Liver (tissue), 9 donors: Measurements from ENCODE around the gene GNAI3. TPM values are rescaled to one million over a fixed set of nuclear protein-coding genes. Genes with fewer than 3 reads are reported as not detected.

Experiments used
- DNase-seq: peaks from one replicate; pipeline ENCODE4 v3.0.0-alpha.2; 2017; ENCODE audit warnings: low spot score
- H3K27ac ChIP-seq, 2 donors: one replicate each; pipeline ENCODE4 v1.7.0; 2013; ENCODE audit warnings: inconsistent platforms in 2 of 2, low read length in 2 of 2, control low read depth in 1 of 2, low read depth in 1 of 2, mild to moderate bottlenecking in 1 of 2
- H3K27me3 ChIP-seq, 4 donors: one replicate each; pipeline versions ENCODE4 v1.6.1 to v1.7.0; 2013; ENCODE audit warnings: low read length in 3 of 4, inconsistent platforms in 1 of 4, mild to moderate bottlenecking in 1 of 4, moderate library complexity in 1 of 4; ENCODE audit not compliant: control insufficient read depth in 4 of 4, insufficient read depth in 4 of 4
- H3K36me3 ChIP-seq, 4 donors: one replicate each; pipeline versions ENCODE4 v1.6.1 to v1.7.0; 2013; ENCODE audit warnings: low read length in 3 of 4, mild to moderate bottlenecking in 3 of 4, low read depth in 1 of 4, moderate library complexity in 1 of 4; ENCODE audit not compliant: control insufficient read depth in 4 of 4, insufficient read depth in 3 of 4
- H3K4me1 ChIP-seq, 4 donors: one replicate each; pipeline versions ENCODE4 v1.6.1 to v1.7.0; 2013; ENCODE audit warnings: low read length in 3 of 4, mild to moderate bottlenecking in 3 of 4, moderate library complexity in 1 of 4; ENCODE audit not compliant: control insufficient read depth in 4 of 4, insufficient read depth in 4 of 4
- H3K4me3 ChIP-seq, 3 donors: one replicate each; pipeline versions ENCODE4 v1.6.1 to v1.7.0; 2013; ENCODE audit warnings: low read length in 3 of 3, control low read depth in 1 of 3, low read depth in 1 of 3, mild to moderate bottlenecking in 1 of 3
- H3K9ac ChIP-seq, 2 donors: one replicate each; pipeline ENCODE4 v1.7.0; 2013; ENCODE audit warnings: low read length in 2 of 2, mild to moderate bottlenecking in 2 of 2, moderate library complexity in 2 of 2, control low read depth in 1 of 2, low read depth in 1 of 2
- H3K9me3 ChIP-seq, 4 donors: one replicate each; pipeline versions ENCODE4 v1.6.1 to v1.7.0; 2013; ENCODE audit warnings: low read length in 3 of 4; ENCODE audit not compliant: control insufficient read depth in 4 of 4
- EGR1 ChIP-seq, 2 donors: IDR thresholded peaks; 2 replicates each; pipeline ENCODE4 v1.6.1; 2016 to 2018; ENCODE audit warnings: antibody characterized with exemption in 2 of 2, low read depth in 2 of 2
- FOXA1 ChIP-seq: IDR thresholded peaks from 2 replicates; pipeline ENCODE4 v1.6.1; 2016; ENCODE audit warnings: antibody characterized with exemption
- FOXA2 ChIP-seq: IDR thresholded peaks from 2 replicates; pipeline ENCODE4 v1.6.1; 2016; ENCODE audit warnings: antibody characterized with exemption
- GABPA ChIP-seq, 2 donors: IDR thresholded peaks in 1 of 2; conservative IDR thresholded peaks in 1 of 2; 2 replicates each; pipeline ENCODE4 v1.6.1; 2016; ENCODE audit warnings: antibody characterized with exemption in 2 of 2, mild to moderate bottlenecking in 1 of 2, moderate library complexity in 1 of 2
- HNF4A ChIP-seq, 2 donors: conservative IDR thresholded peaks; 2 replicates each; pipeline ENCODE4 v1.6.1; 2016; ENCODE audit warnings: antibody characterized with exemption in 2 of 2, mild to moderate bottlenecking in 2 of 2
- HNF4G ChIP-seq: IDR thresholded peaks from 2 replicates; pipeline ENCODE4 v1.6.1; 2016; ENCODE audit warnings: antibody characterized with exemption
- JUND ChIP-seq, 2 donors: IDR thresholded peaks; 2 replicates each; pipeline ENCODE4 v1.6.1; 2016; ENCODE audit warnings: antibody characterized with exemption in 2 of 2
- SP1 ChIP-seq: IDR thresholded peaks from 2 replicates; pipeline ENCODE4 v1.6.1; 2018; ENCODE audit warnings: antibody characterized with exemption, mild to moderate bottlenecking
- TAF1 ChIP-seq: conservative IDR thresholded peaks from 2 replicates; pipeline ENCODE4 v1.6.1; 2016; ENCODE audit warnings: antibody characterized with exemption, mild to moderate bottlenecking
- YY1 ChIP-seq: IDR thresholded peaks from 2 replicates; pipeline ENCODE4 v1.6.1; 2016; ENCODE audit warnings: antibody characterized with exemption, mild to moderate bottlenecking
- WGBS: extraction: QIAGEN DNeasy Blood & Tissue Kit; methylation state at CpG from one replicate; pipeline ENCODE4 v1.1.7; 2013; 5-methylcytosine and 5-hydroxymethylcytosine counted together
- polyA plus RNA-seq, 2 donors: library from polyadenylated mRNA; stranded (reverse) in 1 of 2; unstranded in 1 of 2; fragments of 200-250 nt in 1 of 2; fragments of >200 nt in 1 of 2; fragmentation: Nextera tagmentation in 1 of 2; extraction: Ambion mirVana in 1 of 2; gene quantifications; one replicate each; pipeline versions ENCODE4 v1.2.1 to v1.2.3, GENCODE V29; 2013 to 2015
- total RNA-seq, 2 donors: library from RNA; depleted of rRNA; stranded (reverse); fragments of >200 nt; gene quantifications; one replicate each; pipeline ENCODE4 v1.2.3, GENCODE V29; 2014
- TF ChIP-seq, protein P1 (sequence below): IDR thresholded peaks from 2 replicates; pipeline ENCODE4 v1.6.1; 2016; ENCODE audit warnings: antibody characterized with exemption
- TF ChIP-seq, protein P2 (sequence below): IDR thresholded peaks from 2 replicates; pipeline ENCODE4 v1.6.1; 2016; ENCODE audit warnings: antibody characterized with exemption, mild to moderate bottlenecking
- TF ChIP-seq, protein P3 (sequence below): fragments of 150-350 bp; IDR thresholded peaks from 2 replicates; pipeline ENCODE4 v1.5.1; 2017; ENCODE audit warnings: improper control_type of control experiment, low read depth, low read length; ENCODE audit not compliant: missing input control
- donor health status: healthy.
- donor health status: healthy.
- donor health status: healthy.
- donor health status: healthy.
- donor health status: healthy.

Gene GNAI3
- total and polyA plus RNA-seq, 4 donors: 1.9 to 6.5 (median 4.3) TPM

DNA sequence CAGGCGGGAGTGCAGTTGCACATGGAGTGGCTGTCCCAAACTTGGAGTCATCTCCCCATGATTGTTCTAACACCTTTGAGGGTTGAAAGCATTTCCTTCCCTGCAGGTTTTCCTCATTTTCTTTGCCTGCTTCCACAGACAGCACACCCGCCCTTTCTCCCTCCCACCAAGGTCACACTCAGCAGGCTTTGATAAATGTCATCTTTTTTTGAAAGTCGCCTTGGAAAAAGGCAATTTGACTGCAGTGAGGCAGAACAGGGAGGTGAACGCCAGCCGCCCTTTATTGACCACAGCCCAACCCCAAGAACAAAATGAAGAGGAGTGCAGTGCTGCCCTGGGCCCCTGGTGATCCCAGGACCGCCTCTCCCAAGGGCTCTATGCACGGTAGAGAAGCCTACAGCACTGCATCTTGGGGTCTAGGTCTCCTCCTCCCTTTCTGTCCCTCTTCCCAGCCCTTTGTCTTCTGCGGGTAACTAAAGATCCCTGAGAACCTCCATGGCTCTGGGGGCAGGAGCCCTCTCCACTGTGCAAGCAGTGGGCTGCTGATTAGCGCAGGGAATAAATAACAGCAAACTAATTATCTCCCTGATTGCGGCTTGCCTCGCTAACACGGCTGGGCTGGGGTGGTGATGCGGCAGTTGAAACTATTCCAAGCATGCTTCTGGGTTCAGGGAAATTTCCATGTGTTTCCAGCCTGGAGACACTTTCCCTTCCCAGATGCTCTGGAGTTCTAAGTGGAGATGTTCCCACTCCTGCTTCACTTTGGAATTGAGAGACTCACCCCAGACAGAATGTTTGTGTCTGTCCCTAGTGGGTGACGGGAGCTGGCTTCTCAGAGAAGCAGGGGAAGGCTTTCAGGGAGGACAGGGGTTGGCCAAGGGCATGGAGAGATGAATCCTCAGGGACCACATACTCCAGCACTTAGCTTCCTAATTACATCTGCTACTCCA, 27.1 kb upstream of the GNAI3 start:
- 77% methylated on average over 14 of the region's 14 CpGs for WGBS
- H3K36me3 ChIP-seq: no peaks in the 10 kb centered on the region
- no peak overlapping the region for H3K9ac ChIP-seq
- no peak overlapping the region for H3K27ac ChIP-seq
- no peaks in the 10 kb centered on the region for H3K9me3 ChIP-seq
- TF ChIP-seq HNF4A (conservative IDR thresholded peaks at IDR 0.05): no peak
- TF ChIP-seq YY1: no peak
- no peak for TF ChIP-seq TAF1
- TF ChIP-seq FOXA1: no peak
- H3K27me3 ChIP-seq: no peaks in the 10 kb centered on the region
- no peak for DNase-seq
- no peaks in the 10 kb centered on the region for H3K4me1 ChIP-seq
- H3K4me3 ChIP-seq: no peak overlapping the region

DNA sequence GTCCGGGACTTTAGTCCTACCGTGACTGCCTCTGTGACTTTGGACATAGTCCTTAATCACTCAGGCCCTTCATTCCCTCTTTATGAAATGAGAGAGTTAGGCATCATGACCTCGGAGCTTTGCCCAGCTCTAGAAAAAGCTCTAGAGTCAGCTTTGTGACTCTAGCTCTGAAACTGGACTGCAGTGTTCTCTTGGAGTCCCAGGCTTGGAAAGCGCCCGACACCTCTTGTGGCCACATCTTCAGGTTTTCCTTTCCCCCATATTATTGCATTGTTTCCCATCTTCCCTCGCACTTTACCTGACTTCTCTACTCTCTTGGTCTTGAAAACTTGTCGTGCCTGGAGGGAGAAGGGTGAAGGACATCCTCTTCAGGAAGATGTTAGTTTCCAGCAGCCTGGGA, 26.4 kb upstream of the GNAI3 start:
- Histone ChIP-seq H3K9ac (no peak overlapping the region), H3K4me3 (no peak overlapping the region), H3K27ac (no peak overlapping the region), H3K27me3 (no peaks in the 10 kb centered on the region), H3K36me3 (no peaks in the 10 kb centered on the region), H3K9me3 (no peaks in the 10 kb centered on the region), H3K4me1 (no peaks in the 10 kb centered on the region)
- TF ChIP-seq FOXA1 (no peak), JUND (IDR thresholded peaks at IDR 0.05) (no peak), HNF4G (no peak), HNF4A (conservative IDR thresholded peaks at IDR 0.05) (no peak), EGR1 (IDR thresholded peaks at IDR 0.05; ENCODE audit: low read depth in 2 of 2) (no peak)
- TF ChIP-seq, protein P1, sequence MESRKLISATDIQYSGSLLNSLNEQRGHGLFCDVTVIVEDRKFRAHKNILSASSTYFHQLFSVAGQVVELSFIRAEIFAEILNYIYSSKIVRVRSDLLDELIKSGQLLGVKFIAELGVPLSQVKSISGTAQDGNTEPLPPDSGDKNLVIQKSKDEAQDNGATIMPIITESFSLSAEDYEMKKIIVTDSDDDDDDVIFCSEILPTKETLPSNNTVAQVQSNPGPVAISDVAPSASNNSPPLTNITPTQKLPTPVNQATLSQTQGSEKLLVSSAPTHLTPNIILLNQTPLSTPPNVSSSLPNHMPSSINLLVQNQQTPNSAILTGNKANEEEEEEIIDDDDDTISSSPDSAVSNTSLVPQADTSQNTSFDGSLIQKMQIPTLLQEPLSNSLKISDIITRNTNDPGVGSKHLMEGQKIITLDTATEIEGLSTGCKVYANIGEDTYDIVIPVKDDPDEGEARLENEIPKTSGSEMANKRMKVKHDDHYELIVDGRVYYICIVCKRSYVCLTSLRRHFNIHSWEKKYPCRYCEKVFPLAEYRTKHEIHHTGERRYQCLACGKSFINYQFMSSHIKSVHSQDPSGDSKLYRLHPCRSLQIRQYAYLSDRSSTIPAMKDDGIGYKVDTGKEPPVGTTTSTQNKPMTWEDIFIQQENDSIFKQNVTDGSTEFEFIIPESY: no peak
- no peak for DNase-seq
- WGBS: 89% methylated on average over 7 of the region's 7 CpGs

DNA sequence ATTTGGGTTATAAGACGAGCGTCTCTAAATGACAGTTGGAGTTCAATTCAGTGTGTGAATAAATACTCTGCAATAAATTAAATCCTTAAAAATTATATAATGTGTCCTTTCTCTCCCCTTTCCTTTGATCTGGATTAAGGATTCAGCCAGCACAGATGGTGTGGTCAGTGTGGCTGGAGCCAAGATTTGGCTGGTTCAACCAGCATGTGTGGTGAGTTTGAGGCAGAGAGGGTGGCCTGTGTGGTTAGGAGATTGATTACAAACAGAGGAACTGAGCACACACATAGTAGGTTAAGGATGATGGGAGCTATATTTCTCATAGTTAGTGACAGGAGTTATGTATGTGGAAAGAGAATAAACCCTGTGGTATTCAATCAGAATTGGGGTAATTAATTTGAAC, 24.7 kb upstream of the GNAI3 start:
- no peak overlapping the region for H3K4me3 ChIP-seq
- H3K27ac ChIP-seq: no peak overlapping the region
- 93% methylated on average over 2 of the region's 2 CpGs for WGBS
- no peaks in the 10 kb centered on the region for H3K36me3 ChIP-seq
- no peaks in the 10 kb centered on the region for H3K27me3 ChIP-seq
- no peaks in the 10 kb centered on the region for H3K9me3 ChIP-seq
- TF ChIP-seq, protein P2, sequence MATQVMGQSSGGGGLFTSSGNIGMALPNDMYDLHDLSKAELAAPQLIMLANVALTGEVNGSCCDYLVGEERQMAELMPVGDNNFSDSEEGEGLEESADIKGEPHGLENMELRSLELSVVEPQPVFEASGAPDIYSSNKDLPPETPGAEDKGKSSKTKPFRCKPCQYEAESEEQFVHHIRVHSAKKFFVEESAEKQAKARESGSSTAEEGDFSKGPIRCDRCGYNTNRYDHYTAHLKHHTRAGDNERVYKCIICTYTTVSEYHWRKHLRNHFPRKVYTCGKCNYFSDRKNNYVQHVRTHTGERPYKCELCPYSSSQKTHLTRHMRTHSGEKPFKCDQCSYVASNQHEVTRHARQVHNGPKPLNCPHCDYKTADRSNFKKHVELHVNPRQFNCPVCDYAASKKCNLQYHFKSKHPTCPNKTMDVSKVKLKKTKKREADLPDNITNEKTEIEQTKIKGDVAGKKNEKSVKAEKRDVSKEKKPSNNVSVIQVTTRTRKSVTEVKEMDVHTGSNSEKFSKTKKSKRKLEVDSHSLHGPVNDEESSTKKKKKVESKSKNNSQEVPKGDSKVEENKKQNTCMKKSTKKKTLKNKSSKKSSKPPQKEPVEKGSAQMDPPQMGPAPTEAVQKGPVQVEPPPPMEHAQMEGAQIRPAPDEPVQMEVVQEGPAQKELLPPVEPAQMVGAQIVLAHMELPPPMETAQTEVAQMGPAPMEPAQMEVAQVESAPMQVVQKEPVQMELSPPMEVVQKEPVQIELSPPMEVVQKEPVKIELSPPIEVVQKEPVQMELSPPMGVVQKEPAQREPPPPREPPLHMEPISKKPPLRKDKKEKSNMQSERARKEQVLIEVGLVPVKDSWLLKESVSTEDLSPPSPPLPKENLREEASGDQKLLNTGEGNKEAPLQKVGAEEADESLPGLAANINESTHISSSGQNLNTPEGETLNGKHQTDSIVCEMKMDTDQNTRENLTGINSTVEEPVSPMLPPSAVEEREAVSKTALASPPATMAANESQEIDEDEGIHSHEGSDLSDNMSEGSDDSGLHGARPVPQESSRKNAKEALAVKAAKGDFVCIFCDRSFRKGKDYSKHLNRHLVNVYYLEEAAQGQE: no peak
- TF ChIP-seq, protein P3, sequence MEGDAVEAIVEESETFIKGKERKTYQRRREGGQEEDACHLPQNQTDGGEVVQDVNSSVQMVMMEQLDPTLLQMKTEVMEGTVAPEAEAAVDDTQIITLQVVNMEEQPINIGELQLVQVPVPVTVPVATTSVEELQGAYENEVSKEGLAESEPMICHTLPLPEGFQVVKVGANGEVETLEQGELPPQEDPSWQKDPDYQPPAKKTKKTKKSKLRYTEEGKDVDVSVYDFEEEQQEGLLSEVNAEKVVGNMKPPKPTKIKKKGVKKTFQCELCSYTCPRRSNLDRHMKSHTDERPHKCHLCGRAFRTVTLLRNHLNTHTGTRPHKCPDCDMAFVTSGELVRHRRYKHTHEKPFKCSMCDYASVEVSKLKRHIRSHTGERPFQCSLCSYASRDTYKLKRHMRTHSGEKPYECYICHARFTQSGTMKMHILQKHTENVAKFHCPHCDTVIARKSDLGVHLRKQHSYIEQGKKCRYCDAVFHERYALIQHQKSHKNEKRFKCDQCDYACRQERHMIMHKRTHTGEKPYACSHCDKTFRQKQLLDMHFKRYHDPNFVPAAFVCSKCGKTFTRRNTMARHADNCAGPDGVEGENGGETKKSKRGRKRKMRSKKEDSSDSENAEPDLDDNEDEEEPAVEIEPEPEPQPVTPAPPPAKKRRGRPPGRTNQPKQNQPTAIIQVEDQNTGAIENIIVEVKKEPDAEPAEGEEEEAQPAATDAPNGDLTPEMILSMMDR: no peak
- TF ChIP-seq FOXA2 (no peak), TAF1 (no peak), SP1 (no peak), HNF4G (no peak), GABPA (IDR thresholded peaks at IDR 0.05 in 1 of 2, conservative IDR thresholded peaks at IDR 0.05 in 1 of 2) (no peak)
- TF ChIP-seq, protein P1: no peak
- H3K9ac ChIP-seq: no peak overlapping the region
- H3K4me1 ChIP-seq: no peaks in the 10 kb centered on the region
- DNase-seq: no peak
